GM12878 (cell line): ENCODE data around the gene SMTNL2. TPM values are rescaled to one million over a fixed set of nuclear protein-coding genes. Genes with fewer than 3 reads are reported as not detected.

ENCODE experiments used
- ATAC-seq: fragments of 200-7000 bp; cut with Tn5 transposase; 3 replicates; pipeline ENCODE4 v1.9.1; 2020; ENCODE audit warnings: mild to moderate bottlenecking, moderate library complexity
- BruUV-seq: library from RNA; stranded (reverse); fragments of 400-500 nt; replicated peaks from 2 replicates; lab custom pipeline; 2021; lab: Mats Ljungman, UMichigan
- CTCF ChIA-PET: fragments of 300-600 bp; sonication (Branson Sonifier 250); formaldehyde crosslinking; extraction: SDS; loops from one replicate; lab custom pipeline; 2021; ENCODE audit warnings: inconsistent platforms; lab: Yijun Ruan, JAX
- POLR2A ChIA-PET: fragments of 350-600 bp; formaldehyde crosslinking; extraction: SDS; loops from one replicate; lab custom pipeline; 2021; ENCODE audit warnings: inconsistent platforms; lab: Charles Lee
- RAD21 ChIA-PET: fragments of 300-600 bp; sonication (Branson Sonifier 250); formaldehyde crosslinking; loops from one replicate; lab custom pipeline; 2023; ENCODE audit warnings: antibody characterized with exemption; ENCODE audit not compliant: unreplicated experiment; lab: Charles Lee
- SMC1A ChIA-PET: fragments of 300-600 bp; sonication (Branson Sonifier 250); formaldehyde crosslinking; loops from one replicate; lab custom pipeline; 2023; ENCODE audit not compliant: unreplicated experiment, uncharacterized antibody; lab: Charles Lee
- DNase-seq: peaks from one replicate; pipeline ENCODE4 v3.0.0-alpha.2; 2011; ENCODE audit warnings: low read depth, low spot score
- FAIRE-seq: peaks from 3 replicates; lab custom pipeline; 2011; peaks lifted over from hg19 to GRCh38; lab: Jason Lieb, UNC
- H2AFZ ChIP-seq: 2 replicates; pipeline ENCODE4 v1.6.0; 2011; ENCODE audit warnings: low read depth, low read length, control low read depth; ENCODE audit not compliant: control insufficient read depth
- H3K27ac ChIP-seq: 2 replicates; pipeline ENCODE4 v1.5.1; 2011; ENCODE audit warnings: control low read depth; ENCODE audit not compliant: control insufficient read depth, insufficient read depth
- H3K27me3 ChIP-seq, 2 experiments: replicated peaks in 1 of 2; 2 replicates each; pipeline versions ENCODE4 v1.6.0 to v1.6.1; 2011; ENCODE audit warnings: low read length in 1 of 2; ENCODE audit not compliant: control insufficient read depth in 2 of 2, insufficient read depth in 2 of 2
- H3K36me3 ChIP-seq, 2 experiments: 2 replicates each; pipeline ENCODE4 v1.5.1; 2011; ENCODE audit warnings: low read length in 1 of 2; ENCODE audit not compliant: control insufficient read depth in 2 of 2, insufficient read depth in 2 of 2
- H3K4me1 ChIP-seq: 2 replicates; pipeline ENCODE4 v1.6.1; 2011; ENCODE audit warnings: mild to moderate bottlenecking, low read length, moderate library complexity, mixed read lengths; ENCODE audit not compliant: control insufficient read depth, insufficient read depth
- H3K4me2 ChIP-seq: 2 replicates; pipeline ENCODE4 v1.6.0; 2011; ENCODE audit warnings: control low read depth; ENCODE audit not compliant: control insufficient read depth, insufficient read depth
- H3K4me3 ChIP-seq: fragments of 200-600 bp; sonication (generic); 2 replicates; pipeline ENCODE4 v1.5.1; 2016
- H3K79me2 ChIP-seq: 2 replicates; pipeline ENCODE4 v1.6.0; 2011; ENCODE audit warnings: low read length; ENCODE audit not compliant: control insufficient read depth, insufficient read depth
- H3K9ac ChIP-seq: 2 replicates; pipeline ENCODE4 v1.8.0; 2011; ENCODE audit warnings: low read length, control low read depth, mixed read lengths; ENCODE audit not compliant: control insufficient read depth, insufficient read depth
- H3K9me3 ChIP-seq: replicated peaks from 3 replicates; pipeline ENCODE4 v1.5.1; 2011; ENCODE audit warnings: mild to moderate bottlenecking, low read length; ENCODE audit not compliant: control insufficient read depth, insufficient read depth
- H4K20me1 ChIP-seq: 2 replicates; pipeline ENCODE4 v1.6.0; 2011; ENCODE audit not compliant: control insufficient read depth, insufficient read depth
- BCL3 ChIP-seq: IDR thresholded peaks from 2 replicates; pipeline ENCODE4 v1.6.1; 2011; ENCODE audit warnings: borderline replicate concordance, low read depth, mild to moderate bottlenecking, moderate library complexity, low read length; ENCODE audit not compliant: insufficient read depth, poor library complexity, severe bottlenecking
- FOXK2 ChIP-seq: fragments of 450-650 bp; IDR thresholded peaks from 2 replicates; pipeline ENCODE4 v1.6.1; 2017; ENCODE audit warnings: mild to moderate bottlenecking, moderate library complexity
- KLF5 ChIP-seq: fragments of 450-650 bp; IDR thresholded peaks from 2 replicates; pipeline ENCODE4 v1.6.1; 2014; ENCODE audit warnings: mild to moderate bottlenecking; ENCODE audit not compliant: partially characterized antibody
- POLR2AphosphoS5 ChIP-seq: IDR thresholded peaks from 2 replicates; pipeline ENCODE4 v1.6.1; 2011; ENCODE audit warnings: mild to moderate bottlenecking, low read length, inconsistent platforms
- RAD21 ChIP-seq: IDR thresholded peaks from 2 replicates; pipeline ENCODE4 v1.6.1; 2011; ENCODE audit warnings: mild to moderate bottlenecking, low read depth, low read length, moderate library complexity; ENCODE audit not compliant: insufficient read depth
- YY1 ChIP-seq: IDR thresholded peaks from 2 replicates; pipeline ENCODE4 v1.6.1; 2011; ENCODE audit warnings: low read depth, mild to moderate bottlenecking, low read length
- ZNF217 ChIP-seq: fragments of 450-650 bp; IDR thresholded peaks from 2 replicates; pipeline ENCODE4 v1.6.1; 2017; ENCODE audit warnings: antibody characterized with exemption, mild to moderate bottlenecking
- ZNF274 ChIP-seq: IDR thresholded peaks from one replicate; pipeline ENCODE4 v1.8.0; 2011; ENCODE audit not compliant: insufficient read length, insufficient read depth
- WGBS: methylation state at CpG from one replicate; pipeline ENCODE4 v1.1.6; 2016; ENCODE audit warnings: low lambda C conversion rate; ENCODE audit not compliant: insufficient replicate concordance, insufficient coverage; ENCODE audit errors: missing lambda C conversion rate; 5-methylcytosine and 5-hydroxymethylcytosine counted together
- in situ Hi-C: fragments of 300-500 bp; cut with MboI; formaldehyde crosslinking; loops from 9 replicates; pipeline ENCODE4 v1.14.3; 2018; ENCODE audit warnings: mixed read lengths
- intact Hi-C: fragments of 100-400 bp; cut with micrococcal nuclease; formaldehyde crosslinking; loops from one replicate; pipeline ENCODE4 v1.14.2; 2022; ENCODE audit not compliant: unreplicated experiment
- polyA plus RNA-seq, 11 experiments: library from polyadenylated mRNA; depleted of rRNA in 4 of 11; unstranded in 6 of 11; stranded (reverse) in 5 of 11; fragments of >200 nt; fragmentation: Nextera tagmentation in 4 of 11; fragmentation: Illumina TruSeq in 1 of 11; extraction: Ambion mirVana in 4 of 11; extraction: Trizol in 1 of 11; gene quantifications; 1 replicate in 1 of 11; 2 replicates in 10 of 11; pipeline versions ENCODE4 v1.2.1 to v1.2.3, GENCODE V29; 2011 to 2016; ENCODE audit warnings: inconsistent platforms in 2 of 11, missing spikeins in 2 of 11, low read depth in 1 of 11
- total RNA-seq, 4 experiments: library from RNA; depleted of rRNA in 3 of 4; stranded (reverse); fragments of >200 nt in 3 of 4; fragmentation: Illumina TruSeq in 1 of 4; extraction: Trizol in 1 of 4; gene quantifications; 2 replicates each; pipeline versions ENCODE4 v1.2.1 to v1.2.3, GENCODE V29; 2013 to 2021
- TF ChIP-seq, protein P1 (sequence below): IDR thresholded peaks from 2 replicates; pipeline ENCODE4 v1.6.1; 2011; ENCODE audit warnings: borderline replicate concordance, low read depth, mild to moderate bottlenecking, moderate library complexity, mixed read lengths, low read length; ENCODE audit not compliant: insufficient read depth; ENCODE audit errors: extremely low read length
- TF ChIP-seq, protein P2 (sequence below): fragments of 450-650 bp; conservative IDR thresholded peaks from 2 replicates; pipeline ENCODE4 v1.6.1; 2017; ENCODE audit warnings: mild to moderate bottlenecking, moderate library complexity
- TF ChIP-seq, protein P3 (sequence below): fragments of 450-650 bp; IDR thresholded peaks from 2 replicates; pipeline ENCODE4 v1.6.1; 2017; ENCODE audit warnings: antibody characterized with exemption, mild to moderate bottlenecking, moderate library complexity
- TF ChIP-seq, protein P4 (sequence below): fragments of 150-350 bp; IDR thresholded peaks from 2 replicates; pipeline ENCODE4 v1.6.1; 2016; ENCODE audit warnings: low read depth, low read length

Gene SMTNL2
- total and polyA plus RNA-seq, 10 of the 15 experiments (the other 5 are each of a cell fraction or from before 2014, with no cell fraction given) = not detected

- Histone ChIP-seq H3K79me2 (peaks cover 27% of the 10 kb centered on the region), H3K9ac (peak overlapping the region; percentile 90), H3K36me3 (peaks cover 17 to 28% of the 10 kb centered on the region in 2 experiments), H3K27me3 (no peaks in the 10 kb centered on the region), H3K9me3 (no peaks in the 10 kb centered on the region), H2AFZ (peak overlapping the region; percentile 92), H3K4me2 (peak overlapping the region; percentile 32), H3K4me1 (peaks cover 21% of the 10 kb centered on the region), H3K27ac (peak overlapping the region; percentile 69), H3K4me3 (peak overlapping the region; percentile 96), H4K20me1 (no peaks in the 10 kb centered on the region)
- intact Hi-C loops = no loop called here
- in situ Hi-C loops = no loop called here
- ChIA-PET RAD21 (interaction anchor here (0.5 to 1.6 kb wide), 3 partner anchors 8 to 776 kb away, joined by 3 read pairs; no protein-coding TSS in a partner anchor), CTCF (interaction anchor here (0.7 to 5.8 kb wide), 3 partner anchors 9 to 303 kb away, joined by 3 to 60 read pairs (median 3); no protein-coding TSS in a partner anchor), SMC1A (interaction anchor here (1.3 kb wide), 1 partner anchor 31 kb away, joined by 4 read pairs; no protein-coding TSS in a partner anchor), POLR2A (interaction anchor here (1.3 kb wide), 1 partner anchor 9 kb away, joined by 4 read pairs; no protein-coding TSS in a partner anchor)
- FAIRE-seq (no peak), DNase-seq (no peak), ATAC-seq (peak; percentile 30)
- WGBS = 8% methylated on average over 18 of the region's 18 CpGs
- no TSS peak for BruUV-seq
- TF ChIP-seq, protein P1, sequence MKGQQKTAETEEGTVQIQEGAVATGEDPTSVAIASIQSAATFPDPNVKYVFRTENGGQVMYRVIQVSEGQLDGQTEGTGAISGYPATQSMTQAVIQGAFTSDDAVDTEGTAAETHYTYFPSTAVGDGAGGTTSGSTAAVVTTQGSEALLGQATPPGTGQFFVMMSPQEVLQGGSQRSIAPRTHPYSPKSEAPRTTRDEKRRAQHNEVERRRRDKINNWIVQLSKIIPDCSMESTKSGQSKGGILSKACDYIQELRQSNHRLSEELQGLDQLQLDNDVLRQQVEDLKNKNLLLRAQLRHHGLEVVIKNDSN = no peak
- TF ChIP-seq, protein P2, sequence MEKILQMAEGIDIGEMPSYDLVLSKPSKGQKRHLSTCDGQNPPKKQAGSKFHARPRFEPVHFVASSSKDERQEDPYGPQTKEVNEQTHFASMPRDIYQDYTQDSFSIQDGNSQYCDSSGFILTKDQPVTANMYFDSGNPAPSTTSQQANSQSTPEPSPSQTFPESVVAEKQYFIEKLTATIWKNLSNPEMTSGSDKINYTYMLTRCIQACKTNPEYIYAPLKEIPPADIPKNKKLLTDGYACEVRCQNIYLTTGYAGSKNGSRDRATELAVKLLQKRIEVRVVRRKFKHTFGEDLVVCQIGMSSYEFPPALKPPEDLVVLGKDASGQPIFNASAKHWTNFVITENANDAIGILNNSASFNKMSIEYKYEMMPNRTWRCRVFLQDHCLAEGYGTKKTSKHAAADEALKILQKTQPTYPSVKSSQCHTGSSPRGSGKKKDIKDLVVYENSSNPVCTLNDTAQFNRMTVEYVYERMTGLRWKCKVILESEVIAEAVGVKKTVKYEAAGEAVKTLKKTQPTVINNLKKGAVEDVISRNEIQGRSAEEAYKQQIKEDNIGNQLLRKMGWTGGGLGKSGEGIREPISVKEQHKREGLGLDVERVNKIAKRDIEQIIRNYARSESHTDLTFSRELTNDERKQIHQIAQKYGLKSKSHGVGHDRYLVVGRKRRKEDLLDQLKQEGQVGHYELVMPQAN = no peak
- TF ChIP-seq RAD21 (no peak), ZNF217 (no peak), KLF5 (no peak), BCL3 (no peak), FOXK2 (no peak), ZNF274 (no peak), POLR2AphosphoS5 (no peak), YY1 (no peak)
- TF ChIP-seq, protein P3, sequence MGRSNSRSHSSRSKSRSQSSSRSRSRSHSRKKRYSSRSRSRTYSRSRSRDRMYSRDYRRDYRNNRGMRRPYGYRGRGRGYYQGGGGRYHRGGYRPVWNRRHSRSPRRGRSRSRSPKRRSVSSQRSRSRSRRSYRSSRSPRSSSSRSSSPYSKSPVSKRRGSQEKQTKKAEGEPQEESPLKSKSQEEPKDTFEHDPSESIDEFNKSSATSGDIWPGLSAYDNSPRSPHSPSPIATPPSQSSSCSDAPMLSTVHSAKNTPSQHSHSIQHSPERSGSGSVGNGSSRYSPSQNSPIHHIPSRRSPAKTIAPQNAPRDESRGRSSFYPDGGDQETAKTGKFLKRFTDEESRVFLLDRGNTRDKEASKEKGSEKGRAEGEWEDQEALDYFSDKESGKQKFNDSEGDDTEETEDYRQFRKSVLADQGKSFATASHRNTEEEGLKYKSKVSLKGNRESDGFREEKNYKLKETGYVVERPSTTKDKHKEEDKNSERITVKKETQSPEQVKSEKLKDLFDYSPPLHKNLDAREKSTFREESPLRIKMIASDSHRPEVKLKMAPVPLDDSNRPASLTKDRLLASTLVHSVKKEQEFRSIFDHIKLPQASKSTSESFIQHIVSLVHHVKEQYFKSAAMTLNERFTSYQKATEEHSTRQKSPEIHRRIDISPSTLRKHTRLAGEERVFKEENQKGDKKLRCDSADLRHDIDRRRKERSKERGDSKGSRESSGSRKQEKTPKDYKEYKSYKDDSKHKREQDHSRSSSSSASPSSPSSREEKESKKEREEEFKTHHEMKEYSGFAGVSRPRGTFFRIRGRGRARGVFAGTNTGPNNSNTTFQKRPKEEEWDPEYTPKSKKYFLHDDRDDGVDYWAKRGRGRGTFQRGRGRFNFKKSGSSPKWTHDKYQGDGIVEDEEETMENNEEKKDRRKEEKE = no peak
- TF ChIP-seq, protein P4, sequence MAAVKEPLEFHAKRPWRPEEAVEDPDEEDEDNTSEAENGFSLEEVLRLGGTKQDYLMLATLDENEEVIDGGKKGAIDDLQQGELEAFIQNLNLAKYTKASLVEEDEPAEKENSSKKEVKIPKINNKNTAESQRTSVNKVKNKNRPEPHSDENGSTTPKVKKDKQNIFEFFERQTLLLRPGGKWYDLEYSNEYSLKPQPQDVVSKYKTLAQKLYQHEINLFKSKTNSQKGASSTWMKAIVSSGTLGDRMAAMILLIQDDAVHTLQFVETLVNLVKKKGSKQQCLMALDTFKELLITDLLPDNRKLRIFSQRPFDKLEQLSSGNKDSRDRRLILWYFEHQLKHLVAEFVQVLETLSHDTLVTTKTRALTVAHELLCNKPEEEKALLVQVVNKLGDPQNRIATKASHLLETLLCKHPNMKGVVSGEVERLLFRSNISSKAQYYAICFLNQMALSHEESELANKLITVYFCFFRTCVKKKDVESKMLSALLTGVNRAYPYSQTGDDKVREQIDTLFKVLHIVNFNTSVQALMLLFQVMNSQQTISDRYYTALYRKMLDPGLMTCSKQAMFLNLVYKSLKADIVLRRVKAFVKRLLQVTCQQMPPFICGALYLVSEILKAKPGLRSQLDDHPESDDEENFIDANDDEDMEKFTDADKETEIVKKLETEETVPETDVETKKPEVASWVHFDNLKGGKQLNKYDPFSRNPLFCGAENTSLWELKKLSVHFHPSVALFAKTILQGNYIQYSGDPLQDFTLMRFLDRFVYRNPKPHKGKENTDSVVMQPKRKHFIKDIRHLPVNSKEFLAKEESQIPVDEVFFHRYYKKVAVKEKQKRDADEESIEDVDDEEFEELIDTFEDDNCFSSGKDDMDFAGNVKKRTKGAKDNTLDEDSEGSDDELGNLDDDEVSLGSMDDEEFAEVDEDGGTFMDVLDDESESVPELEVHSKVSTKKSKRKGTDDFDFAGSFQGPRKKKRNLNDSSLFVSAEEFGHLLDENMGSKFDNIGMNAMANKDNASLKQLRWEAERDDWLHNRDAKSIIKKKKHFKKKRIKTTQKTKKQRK = no peak
These were observed 29.8 kb upstream of the SMTNL2 start for GRCh38 chr17:4554441-4554996.
